GM21717 (cell line): ENCODE measurements around the gene BANK1.

Experiments used
- ATAC-seq: cut with Tn5 transposase; IDR thresholded peaks from one replicate; pipeline ENCODE4 v1.9.1; 2021; ENCODE audit warnings: mild to moderate bottlenecking, moderate library complexity; ENCODE audit not compliant: unreplicated experiment

Gene BANK1

GRCh38 chr4:101954975-101955678, 164.6 kb downstream of the BANK1 start:
- no peak for ATAC-seq

GRCh38 chr4:101956068-101956825, 165.7 kb downstream of the BANK1 start:
- ATAC-seq, result no peak

DNA sequence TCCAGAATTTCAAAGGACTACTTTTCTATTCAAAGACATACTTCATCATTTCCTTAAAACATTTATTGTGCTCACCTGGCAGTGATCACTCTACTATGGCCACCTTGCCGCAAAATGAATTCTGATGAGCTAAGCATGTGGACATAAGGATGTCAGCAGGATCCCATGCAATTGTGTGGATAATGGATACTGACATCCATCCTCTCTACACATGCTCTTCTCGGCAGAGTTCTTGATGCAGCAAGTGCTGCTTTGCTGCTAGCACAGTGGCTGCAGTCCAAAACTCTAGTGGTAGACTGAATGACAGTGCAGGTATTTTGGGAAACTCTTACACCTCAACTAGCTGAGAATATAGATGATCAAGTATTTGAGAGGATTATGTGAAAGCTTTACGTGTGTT, 168.0 kb downstream of the BANK1 start:
- no peak for ATAC-seq

DNA sequence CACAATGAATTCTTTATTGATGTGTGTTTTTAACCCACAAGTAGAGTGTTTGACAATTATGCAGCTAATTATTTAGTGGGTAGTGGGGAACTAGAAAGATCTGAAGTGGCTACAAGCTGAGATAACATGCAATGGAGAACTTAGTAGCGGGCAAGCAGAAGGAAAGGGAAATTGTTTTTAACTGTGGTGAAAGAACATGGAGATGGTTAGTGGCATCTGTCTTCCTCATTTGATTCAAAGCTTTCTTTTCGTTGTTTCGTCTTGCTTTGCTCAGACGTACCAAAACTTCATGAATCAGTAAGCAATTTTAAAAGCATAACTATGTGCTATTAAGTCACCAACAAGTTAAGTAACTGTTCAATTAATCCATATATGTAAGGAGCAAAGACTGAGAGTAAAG, 169.9 kb downstream of the BANK1 start:
- no peak for ATAC-seq

GRCh38 chr4:101961144-101961543, 170.6 kb downstream of the BANK1 start:
- ATAC-seq, result no peak

DNA sequence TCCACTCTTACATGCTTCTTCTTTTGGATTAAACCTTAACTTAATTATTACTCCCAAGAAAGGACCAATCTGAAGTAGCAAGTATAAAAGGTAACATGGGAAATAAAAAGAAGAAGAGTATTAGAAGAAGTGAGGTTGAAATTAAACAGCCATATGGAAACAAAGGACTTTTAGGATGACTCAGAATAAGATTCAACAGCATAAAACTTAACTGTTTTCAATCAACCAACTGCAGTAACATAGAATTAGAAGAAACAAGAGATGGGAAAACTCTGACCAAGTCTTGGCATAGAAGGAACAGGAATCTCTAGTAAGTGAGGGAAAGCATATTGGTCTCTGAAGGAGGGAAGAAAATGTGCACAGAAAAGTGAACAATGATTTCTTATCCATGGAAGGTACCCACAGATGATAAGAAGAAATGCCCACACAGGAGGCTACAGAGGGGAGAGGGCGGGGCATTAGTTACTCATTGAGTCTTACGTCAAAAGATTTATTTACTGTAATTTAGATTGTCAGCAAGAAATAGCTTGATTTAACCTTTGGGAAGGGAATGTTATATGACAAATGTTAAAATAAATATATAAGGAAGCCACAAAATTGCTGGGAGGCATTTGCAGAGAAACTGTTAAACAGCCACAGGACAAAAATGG, 177.3 kb downstream of the BANK1 start:
- ATAC-seq, result no peak

GRCh38 chr4:101968364-101968763, 177.8 kb downstream of the BANK1 start:
- ATAC-seq, result no peak

DNA sequence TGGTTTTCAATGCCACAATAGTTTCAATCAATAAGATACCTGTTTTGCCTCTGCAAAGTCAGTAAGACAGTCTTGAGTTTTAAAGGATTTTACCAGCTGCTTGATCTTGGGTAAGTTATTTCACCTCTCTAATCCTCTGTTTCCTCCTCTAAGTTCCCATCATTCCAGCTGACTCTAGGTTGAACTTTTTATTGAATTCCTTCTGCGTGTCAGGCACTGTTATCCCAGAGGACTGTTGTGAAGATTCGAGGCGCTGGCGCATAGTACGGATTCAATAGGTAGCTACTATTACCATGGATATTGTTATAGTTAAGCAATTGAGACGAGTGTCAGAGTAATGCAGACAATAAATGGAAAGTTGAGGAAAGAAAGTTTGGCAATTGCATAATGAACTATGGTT, 179.4 kb downstream of the BANK1 start:
- no peak for ATAC-seq

DNA sequence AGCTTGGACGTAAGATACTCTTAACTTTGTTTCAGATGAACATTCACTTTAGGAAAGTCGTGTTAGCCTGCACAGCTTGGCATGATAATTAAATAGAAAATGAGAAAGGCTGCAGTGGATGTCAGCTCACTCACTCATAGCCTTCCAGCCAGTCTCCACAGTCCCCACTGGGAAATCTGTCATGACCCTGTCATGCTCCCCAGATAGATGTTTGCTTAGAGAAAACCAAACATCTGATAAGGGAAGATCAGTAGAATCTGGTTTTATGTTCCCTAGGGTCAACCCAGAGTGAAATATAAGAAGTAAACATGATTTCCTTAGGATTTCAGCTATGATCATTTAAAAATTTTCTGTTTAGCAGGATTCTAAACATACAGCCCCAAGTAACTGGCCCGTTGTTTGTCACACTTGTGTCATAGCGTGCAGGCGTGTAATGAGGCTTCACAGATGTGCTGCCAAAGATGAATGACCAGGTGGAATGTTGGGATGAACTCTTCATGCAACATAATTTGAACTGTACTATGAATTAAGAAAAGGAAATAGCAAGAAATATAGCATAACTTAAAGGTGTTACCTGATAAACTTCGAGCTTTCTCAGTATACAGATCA, 180.1 kb downstream of the BANK1 start:
- no peak for ATAC-seq

GRCh38 chr4:101972791-101973190, 182.3 kb downstream of the BANK1 start:
- ATAC-seq, result no peak

DNA sequence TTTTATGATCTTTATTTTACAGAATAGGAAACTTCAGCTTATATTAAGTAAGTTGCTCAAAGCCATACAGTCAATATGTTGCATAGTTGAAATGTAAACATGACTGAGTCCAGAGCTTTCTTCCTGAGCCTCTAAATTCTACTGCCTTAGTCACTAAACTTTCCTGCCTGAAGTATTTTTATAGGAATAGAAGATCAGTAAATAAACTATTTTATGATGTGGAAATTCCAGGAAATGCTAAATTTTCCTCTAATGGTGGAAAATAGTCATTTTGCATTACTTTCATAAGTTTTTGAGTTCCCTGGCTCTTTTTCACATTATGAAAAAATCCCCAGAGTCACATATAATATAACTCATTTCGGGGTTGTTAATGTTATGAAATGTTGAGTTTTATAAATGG, 182.8 kb downstream of the BANK1 start:
- no peak for ATAC-seq

- ATAC-seq, result no peak
These were observed 186.5 kb downstream of the BANK1 start for GRCh38 chr4:101977076-101977475.

GRCh38 chr4:101981756-101982155, 191.2 kb downstream of the BANK1 start:
- ATAC-seq, result no peak

- no peak for ATAC-seq
These were observed 193.3 kb downstream of the BANK1 start for GRCh38 chr4:101983835-101984234.

DNA sequence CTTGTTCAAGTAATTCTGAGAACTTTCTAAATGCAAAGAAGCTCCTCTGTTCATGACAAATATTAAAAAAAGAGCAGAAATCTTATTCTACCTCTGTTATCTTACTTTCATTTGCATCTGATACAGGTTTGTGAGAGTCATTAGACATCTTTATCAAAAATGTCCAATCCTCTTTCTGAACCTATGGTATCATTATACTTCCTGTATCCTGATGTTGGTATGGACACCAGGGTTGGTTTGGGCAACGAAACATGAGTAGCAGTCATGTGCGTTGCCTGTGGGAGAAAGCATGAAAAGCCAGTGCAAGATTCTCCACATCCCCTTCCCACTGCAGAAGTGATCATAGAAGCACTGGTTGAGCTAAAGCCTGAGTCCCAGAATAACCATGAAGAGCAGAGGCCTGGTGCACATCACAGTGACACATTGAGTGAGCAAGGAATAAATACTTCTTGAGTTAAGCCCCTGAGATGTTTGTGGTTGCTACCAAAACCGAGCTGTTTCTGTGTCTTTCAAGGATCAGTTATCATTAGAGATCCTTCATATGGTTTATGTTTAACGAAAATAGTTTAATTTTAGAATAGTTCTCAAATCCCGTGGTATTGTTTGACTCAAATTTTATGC, 197.2 kb downstream of the BANK1 start:
- peak; percentile 67 for ATAC-seq

GRCh38 chr4:101989551-101989950, 199.0 kb downstream of the BANK1 start:
- ATAC-seq, result no peak

- ATAC-seq, result no peak
These were observed 201.9 kb downstream of the BANK1 start for GRCh38 chr4:101992446-101992845.

GRCh38 chr4:101993002-101993841, 202.7 kb downstream of the BANK1 start:
- ATAC-seq, result no peak

- no peak for ATAC-seq
These were observed 203.6 kb downstream of the BANK1 start for GRCh38 chr4:101993842-101994775.
